ENCODE data around the gene PRMT1.

DNA sequence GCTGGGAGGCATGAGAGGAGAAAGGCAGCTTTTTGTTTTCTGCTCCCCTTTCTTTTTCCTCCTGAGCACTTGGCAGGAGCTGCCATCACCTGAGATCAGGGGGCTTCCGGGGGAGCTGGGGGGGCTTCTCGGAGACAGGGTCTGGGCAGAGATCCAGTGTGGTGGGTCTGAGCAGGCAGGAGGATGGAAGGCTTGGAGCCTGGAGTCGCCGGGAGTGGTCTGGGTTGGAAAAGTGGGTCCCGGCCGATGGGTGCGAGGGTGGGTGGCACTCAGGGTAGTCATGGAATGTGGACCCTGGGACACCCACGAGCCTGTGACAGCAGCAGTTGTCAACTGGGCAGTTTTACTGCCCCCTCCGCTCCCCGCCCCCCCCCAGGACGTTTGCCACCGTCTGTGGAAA is 10.1 kb downstream of the PRMT1 start:
- TF ChIP-seq, protein P1, sequence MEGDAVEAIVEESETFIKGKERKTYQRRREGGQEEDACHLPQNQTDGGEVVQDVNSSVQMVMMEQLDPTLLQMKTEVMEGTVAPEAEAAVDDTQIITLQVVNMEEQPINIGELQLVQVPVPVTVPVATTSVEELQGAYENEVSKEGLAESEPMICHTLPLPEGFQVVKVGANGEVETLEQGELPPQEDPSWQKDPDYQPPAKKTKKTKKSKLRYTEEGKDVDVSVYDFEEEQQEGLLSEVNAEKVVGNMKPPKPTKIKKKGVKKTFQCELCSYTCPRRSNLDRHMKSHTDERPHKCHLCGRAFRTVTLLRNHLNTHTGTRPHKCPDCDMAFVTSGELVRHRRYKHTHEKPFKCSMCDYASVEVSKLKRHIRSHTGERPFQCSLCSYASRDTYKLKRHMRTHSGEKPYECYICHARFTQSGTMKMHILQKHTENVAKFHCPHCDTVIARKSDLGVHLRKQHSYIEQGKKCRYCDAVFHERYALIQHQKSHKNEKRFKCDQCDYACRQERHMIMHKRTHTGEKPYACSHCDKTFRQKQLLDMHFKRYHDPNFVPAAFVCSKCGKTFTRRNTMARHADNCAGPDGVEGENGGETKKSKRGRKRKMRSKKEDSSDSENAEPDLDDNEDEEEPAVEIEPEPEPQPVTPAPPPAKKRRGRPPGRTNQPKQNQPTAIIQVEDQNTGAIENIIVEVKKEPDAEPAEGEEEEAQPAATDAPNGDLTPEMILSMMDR (IDR thresholded peaks at IDR 0.05): no peak
- TF ChIP-seq, protein P2, sequence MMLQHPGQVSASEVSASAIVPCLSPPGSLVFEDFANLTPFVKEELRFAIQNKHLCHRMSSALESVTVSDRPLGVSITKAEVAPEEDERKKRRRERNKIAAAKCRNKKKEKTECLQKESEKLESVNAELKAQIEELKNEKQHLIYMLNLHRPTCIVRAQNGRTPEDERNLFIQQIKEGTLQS (CRISPR knock-in tag; conservative IDR thresholded peaks at IDR 0.05): no peak
- TF ChIP-seq TEAD4 (CRISPR knock-in tag; IDR thresholded peaks at IDR 0.05) (no peak), RELA (CRISPR knock-in tag; IDR thresholded peaks at IDR 0.05; ENCODE audit: borderline replicate concordance) (no peak), CREB1 (CRISPR knock-in tag; IDR thresholded peaks at IDR 0.05) (no peak), PRRX2 (CRISPR knock-in tag; IDR thresholded peaks at IDR 0.05) (no peak), MYBL2 (CRISPR knock-in tag; IDR thresholded peaks at IDR 0.05) (no peak), FOXJ3 (CRISPR knock-in tag; IDR thresholded peaks at IDR 0.05; ENCODE audit: borderline replicate concordance) (no peak)
- TF ChIP-seq, protein P3, sequence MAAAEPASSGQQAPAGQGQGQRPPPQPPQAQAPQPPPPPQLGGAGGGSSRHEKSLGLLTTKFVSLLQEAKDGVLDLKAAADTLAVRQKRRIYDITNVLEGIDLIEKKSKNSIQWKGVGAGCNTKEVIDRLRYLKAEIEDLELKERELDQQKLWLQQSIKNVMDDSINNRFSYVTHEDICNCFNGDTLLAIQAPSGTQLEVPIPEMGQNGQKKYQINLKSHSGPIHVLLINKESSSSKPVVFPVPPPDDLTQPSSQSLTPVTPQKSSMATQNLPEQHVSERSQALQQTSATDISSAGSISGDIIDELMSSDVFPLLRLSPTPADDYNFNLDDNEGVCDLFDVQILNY (CRISPR knock-in tag; IDR thresholded peaks at IDR 0.05): no peak

Measured in WTC11 (cell line).